NOMO-1 treated with DMSO at 0.1 percent for 48 hours (cell line): ENCODE results near the gene ZNF219.

Source experiments
- DNase-seq: peaks from one replicate; lab custom pipeline; 2025; ENCODE audit not compliant: unreplicated experiment; lab: John Stamatoyannopoulos, UW

The ZNF219 gene

DNA sequence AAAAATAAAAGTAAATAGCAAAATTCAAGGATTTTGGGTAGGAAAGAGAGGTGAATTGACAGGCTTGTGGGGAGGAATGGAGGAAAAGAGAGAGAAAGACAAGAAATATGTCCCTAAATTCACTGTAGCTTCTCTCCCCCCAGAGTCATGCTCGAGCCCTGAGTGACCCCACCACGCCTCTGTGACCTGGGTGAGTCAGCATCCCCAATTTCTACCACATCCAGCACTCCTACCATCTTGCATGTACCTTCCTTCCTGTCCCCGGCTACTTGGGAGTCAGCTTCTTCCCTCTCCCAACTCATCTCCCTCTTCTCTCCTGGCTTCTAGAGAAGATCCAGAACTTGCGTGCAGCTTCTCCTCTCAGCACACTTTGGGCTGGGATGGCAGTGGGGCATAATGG lies 9.8 kb downstream of the ZNF219 start:
- no peak for DNase-seq

DNA sequence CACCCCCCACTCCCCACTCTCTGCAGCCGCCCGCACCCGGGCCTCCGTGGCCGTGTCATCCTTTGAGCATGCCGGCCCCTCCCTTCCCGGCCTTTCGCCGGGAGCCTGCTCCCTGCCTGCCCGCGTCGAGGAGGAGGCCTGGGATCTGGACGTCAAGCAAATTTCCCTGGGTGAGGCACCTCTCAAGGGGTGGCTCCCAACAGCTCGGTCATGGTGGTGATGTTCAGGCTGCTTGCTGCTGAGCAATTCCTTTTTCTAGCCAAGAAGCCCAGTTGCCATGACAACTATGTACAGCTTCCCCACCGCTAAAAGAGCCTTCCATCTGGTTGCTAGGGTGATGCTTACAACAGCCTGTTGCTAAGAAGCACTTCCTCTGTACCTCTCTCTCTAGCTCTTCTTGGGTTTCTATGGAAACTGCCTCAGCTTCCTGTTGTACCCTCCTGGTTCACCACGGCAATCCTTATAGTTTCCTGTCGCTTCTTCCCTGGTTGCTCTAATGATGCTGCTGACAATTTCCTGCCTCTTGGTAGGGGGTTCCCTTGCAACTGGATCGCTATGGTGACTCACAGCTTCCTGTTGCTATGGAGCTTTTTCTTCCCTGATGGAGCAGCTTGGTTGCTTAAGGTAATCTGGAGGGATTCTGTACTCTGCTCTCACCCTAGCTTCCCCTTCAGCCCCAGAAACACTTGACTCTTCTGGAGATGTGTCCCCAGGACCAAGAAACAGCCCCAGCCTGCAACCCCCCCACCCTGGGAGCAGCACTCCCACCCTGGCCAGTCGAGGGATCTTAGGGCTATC lies 11.0 kb downstream of the ZNF219 start:
- peak; percentile 81 for DNase-seq

GRCh38 chr14:21086908-21087293 lies 11.6 kb downstream of the ZNF219 start:
- no peak for DNase-seq

DNA sequence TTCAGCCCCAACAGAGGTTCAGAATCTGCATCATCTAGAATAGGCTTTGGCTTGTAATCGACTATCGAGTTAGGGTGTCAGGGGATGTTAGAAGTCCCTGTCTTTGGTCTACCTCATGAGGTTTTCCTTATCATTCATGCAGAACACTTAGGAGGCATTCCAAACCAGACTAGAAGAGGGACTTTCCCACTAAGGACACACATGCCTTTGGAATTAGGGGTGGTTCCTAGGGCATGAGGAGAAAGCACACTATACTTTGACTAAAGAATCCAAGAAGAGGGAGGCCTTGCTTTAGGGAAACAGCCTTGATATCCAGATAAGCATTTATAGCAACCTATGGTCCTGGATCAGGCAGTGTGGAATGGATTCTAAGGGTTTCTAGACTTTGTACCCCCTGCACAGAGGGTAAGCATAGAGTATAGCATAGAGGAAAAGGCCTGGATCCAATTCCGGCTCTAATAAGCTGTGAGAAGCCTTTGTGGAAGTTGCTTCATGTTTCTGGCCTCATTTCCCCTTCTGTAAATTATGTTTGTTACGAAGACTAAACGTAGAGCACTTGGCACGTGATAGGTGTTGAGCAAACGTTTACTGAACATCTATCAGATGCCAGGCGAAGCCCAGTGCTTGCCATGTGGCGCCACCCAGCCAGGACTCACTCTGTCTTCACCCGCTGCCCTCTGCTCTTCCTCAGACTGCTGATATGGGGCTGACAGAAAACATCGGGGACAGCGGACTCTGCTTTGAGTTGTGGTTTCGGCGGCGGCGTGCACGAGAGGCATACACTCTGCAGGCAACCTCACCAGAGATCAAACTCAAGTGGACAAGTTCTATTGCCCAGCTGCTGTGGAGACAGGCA lies 13.2 kb downstream of the ZNF219 start:
- peak; percentile 91 for DNase-seq

GRCh38 chr14:21084396-21084795 lies 14.1 kb downstream of the ZNF219 start:
- DNase-seq: no peak

DNA sequence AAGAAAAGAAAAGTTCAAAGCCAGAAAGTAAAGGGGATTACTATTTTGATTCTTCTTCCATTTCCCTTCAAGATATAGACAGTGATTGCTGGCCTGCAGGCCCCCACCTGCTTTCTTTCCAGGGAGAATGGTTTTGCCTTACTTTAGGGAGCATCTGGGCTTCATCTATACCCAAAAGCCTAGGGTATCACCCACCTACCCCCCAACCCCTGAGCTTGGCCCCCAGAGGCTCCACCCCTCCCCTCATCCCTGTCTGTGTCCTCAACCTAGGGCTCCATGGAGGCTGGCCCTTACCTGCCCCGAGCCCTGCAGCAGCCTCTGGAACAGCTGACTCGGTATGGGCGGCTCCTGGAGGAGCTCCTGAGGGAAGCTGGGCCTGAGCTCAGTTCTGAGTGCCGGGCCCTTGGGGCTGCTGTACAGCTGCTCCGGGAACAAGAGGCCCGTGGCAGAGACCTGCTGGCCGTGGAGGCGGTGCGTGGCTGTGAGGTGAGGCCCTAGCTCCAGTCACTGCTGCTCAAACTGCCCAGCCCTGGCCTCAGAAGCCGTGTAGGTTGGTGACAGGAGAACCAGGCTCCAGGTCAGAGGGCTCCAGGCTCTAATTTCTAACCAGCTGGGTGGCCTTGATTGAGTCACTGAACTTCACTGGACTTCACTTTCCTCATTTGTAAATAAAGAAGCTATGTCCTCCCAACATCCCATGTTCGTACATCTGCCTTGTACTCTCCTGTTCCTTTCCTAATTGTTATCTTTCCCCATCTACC lies 14.7 kb downstream of the ZNF219 start:
- DNase-seq: no peak

DNA sequence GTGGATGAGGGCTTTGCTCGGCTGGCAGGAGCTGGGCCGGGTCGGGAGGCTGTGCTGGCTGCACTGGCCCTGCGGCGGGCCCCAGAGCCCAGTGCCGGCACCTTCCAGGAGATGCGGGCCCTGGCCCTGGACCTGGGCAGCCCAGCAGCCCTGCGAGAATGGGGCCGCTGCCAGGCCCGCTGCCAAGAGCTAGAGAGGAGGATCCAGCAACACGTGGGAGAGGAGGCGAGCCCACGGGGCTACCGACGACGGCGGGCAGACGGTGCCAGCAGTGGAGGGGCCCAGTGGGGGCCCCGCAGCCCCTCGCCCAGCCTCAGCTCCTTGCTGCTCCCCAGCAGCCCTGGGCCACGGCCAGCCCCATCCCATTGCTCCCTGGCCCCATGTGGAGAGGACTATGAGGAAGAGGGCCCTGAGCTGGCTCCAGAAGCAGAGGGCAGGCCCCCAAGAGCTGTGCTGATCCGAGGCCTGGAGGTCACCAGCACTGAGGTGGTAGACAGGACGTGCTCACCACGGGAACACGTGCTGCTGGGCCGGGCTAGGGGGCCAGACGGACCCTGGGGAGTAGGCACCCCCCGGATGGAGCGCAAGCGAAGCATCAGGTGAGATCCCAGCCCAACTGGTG lies 16.8 kb downstream of the ZNF219 start:
- DNase-seq: no peak

GRCh38 chr14:21078726-21079125 lies 19.7 kb downstream of the ZNF219 start:
- no peak for DNase-seq

DNA sequence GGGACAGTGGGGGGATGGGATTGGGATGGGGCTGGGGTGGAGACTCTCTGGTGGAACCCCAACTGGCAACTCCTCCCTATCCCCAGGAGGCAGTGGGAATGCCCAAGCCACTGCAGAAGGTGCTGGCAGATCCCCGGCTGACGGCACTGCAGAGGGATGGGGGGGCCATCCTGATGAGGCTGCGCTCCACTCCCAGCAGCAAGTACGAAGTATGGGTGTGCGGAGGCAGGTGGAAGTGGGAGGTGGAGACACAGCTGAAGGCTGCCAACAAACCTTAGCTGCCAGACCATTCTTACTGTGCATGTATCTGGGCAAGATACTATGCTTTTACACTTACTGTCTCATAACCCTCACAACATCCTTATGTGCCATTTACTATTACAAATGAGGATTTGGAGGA lies 20.2 kb downstream of the ZNF219 start:
- no peak for DNase-seq

GRCh38 chr14:21077672-21078071 lies 20.8 kb downstream of the ZNF219 start:
- DNase-seq: no peak

- no peak for DNase-seq
Measured at GRCh38 chr14:21075719-21076437, 22.6 kb downstream of the ZNF219 start.

GRCh38 chr14:21074398-21075272 lies 23.8 kb downstream of the ZNF219 start:
- DNase-seq: no peak

GRCh38 chr14:21073921-21074320 lies 24.5 kb downstream of the ZNF219 start:
- no peak for DNase-seq

- DNase-seq: no peak
Measured at GRCh38 chr14:21072781-21073339, 25.6 kb downstream of the ZNF219 start.

- DNase-seq: peak; percentile 64
Measured at GRCh38 chr14:21072031-21072473, 26.4 kb downstream of the ZNF219 start.

DNA sequence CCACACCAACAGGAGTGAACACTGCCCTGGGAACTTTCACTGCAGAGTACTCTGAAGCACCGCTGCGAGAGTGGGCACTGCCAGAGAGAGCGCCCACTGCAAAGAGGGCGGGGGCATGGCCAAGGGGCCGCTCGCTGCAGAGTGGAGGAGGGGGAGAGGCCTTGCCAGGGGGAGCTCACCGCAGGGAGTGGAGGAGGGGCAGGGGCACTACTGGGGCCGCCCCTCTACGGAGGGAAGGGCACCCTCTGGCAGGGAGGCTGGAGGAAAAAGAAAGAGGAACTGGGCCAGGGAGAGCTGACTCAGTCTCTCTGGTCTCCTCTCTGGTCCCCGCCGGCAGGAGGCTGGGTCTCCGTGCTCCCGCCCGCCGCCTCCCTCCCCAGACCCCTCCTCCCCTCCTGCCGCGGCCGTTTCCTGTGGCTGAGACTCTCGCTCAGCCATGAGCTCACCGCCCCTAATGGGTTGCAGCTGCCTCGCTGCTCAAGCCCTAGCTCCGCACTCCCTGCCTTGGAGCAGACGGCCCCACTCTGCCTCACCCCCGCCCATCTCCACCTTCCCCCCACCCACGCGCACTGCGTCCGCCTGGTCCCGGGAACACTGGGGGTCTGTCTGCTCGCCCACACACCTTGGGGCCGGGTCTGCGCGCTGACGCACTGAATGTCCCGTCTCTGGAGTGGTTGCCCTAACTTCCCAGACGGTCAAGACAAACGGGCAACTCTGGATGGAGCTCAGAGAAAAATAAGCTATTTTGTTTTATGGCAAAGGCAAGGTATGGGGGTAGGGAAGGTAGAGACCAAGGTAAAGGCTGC lies 27.0 kb downstream of the ZNF219 start:
- peak; percentile 95 for DNase-seq

DNA sequence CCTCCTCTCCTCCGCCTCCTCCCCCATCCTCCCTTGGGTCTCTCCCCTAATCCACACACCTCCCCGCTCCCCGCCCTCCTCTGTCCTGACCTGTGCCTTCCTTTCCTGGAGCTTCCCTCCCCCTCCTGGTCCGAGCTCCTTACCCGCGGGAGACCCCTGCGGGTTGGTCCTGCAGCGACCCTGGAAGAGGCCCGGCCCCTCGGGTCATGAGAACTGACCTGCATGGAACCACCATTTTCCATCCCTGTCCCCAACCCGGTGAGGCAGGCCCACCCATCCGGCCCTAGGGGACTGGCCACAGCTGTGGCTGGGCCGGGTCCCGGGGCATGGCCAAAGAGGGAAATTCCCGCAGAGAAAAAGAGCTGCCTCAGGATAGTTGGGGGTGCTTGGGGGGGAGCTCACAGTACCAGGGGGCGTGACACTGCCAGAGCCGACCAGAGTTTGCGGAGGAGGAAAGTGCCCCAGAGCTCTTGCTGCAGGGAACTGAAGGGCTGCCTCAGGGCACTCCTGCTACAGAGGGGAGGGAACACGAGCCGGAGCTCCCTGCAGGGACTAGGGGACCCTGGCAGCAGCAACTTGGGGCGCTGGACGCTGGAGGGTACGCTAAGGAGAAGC lies 27.7 kb downstream of the ZNF219 start:
- peak; percentile 68 for DNase-seq
